Upper lobe of left lung (tissue), 4 donors: Measurements from ENCODE around the gene RGL3.

ENCODE experiments used
- CTCF ChIP-seq, 6 experiments: fragments of 450-650 bp in 4 of 6; fragments of 200-600 bp in 2 of 6; sonication (generic) in 2 of 6; IDR thresholded peaks; one replicate each; pipeline ENCODE4 v1.5.1; 2016 to 2019; ENCODE audit warnings: antibody characterized with exemption in 6 of 6
- EP300 ChIP-seq, 4 donors: sonication (generic); formaldehyde crosslinking; IDR thresholded peaks; one replicate each; pipeline ENCODE4 v1.5.1; 2017; ENCODE audit warnings: antibody characterized with exemption in 4 of 4, control low read depth in 2 of 4
- POLR2A ChIP-seq, 4 donors: fragments of 450-650 bp; IDR thresholded peaks; one replicate each; pipeline ENCODE4 v1.5.1; 2016 to 2017; ENCODE audit warnings: antibody characterized with exemption in 4 of 4, mild to moderate bottlenecking in 2 of 4
- POLR2AphosphoS5 ChIP-seq, 2 donors: sonication (generic); formaldehyde crosslinking; IDR thresholded peaks; one replicate each; pipeline ENCODE4 v1.5.1; 2017; ENCODE audit warnings: antibody characterized with exemption in 2 of 2

DNA sequence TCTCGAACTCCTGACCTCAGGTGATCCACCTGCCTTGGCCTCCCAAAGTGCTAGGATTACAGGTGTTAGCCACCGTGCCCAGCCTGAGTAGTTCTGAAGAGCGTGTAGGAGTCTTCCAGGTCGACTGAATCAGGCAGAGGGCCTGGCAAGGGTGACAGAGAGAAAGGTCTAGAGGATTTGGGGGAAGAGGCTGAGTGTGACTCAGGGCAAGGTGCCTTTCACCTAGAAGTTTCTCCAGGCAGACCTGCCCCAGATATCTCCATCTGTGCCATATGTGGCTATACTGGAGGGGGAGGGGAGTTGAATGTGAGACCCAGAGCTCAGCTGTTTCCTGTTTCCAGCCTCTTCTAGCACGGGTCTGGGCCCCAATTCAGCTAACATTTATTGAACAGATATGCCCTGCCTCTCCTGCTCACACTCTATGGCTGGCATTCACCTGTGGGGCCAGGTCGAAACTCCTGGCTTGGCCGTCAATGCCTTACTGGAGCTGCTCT is 71.5 kb downstream of the RGL3 start:
- TF ChIP-seq POLR2A (IDR thresholded peaks at IDR 0.05) = no peak
- TF ChIP-seq CTCF (IDR thresholded peaks at IDR 0.05) = no peak
- TF ChIP-seq POLR2AphosphoS5 (IDR thresholded peaks at IDR 0.05) = no peak
- TF ChIP-seq EP300 (IDR thresholded peaks at IDR 0.05) = no peak
